Sigmoid colon (tissue), 4 donors: ENCODE results near the gene THAP4.

Experiments used
- CTCF ChIP-seq, 4 experiments: fragments of 450-650 bp in 3 of 4; fragments of 200-600 bp in 1 of 4; IDR thresholded peaks; one replicate each; pipeline ENCODE4 v1.5.1; 2016 to 2019; ENCODE audit warnings: antibody characterized with exemption in 4 of 4, mild to moderate bottlenecking in 3 of 4, moderate library complexity in 2 of 4
- POLR2A ChIP-seq, 2 donors: fragments of 450-650 bp; IDR thresholded peaks; one replicate each; pipeline ENCODE4 v1.6.1; 2016; ENCODE audit warnings: antibody characterized with exemption in 2 of 2, mild to moderate bottlenecking in 2 of 2, moderate library complexity in 2 of 2
- POLR2AphosphoS5 ChIP-seq, 4 donors: sonication (generic); formaldehyde crosslinking; IDR thresholded peaks; one replicate each; pipeline ENCODE4 v1.6.1; 2017; ENCODE audit warnings: antibody characterized with exemption in 4 of 4

- TF ChIP-seq CTCF (IDR thresholded peaks at IDR 0.05), result no peak
- TF ChIP-seq POLR2A (IDR thresholded peaks at IDR 0.05), result no peak
- TF ChIP-seq POLR2AphosphoS5 (IDR thresholded peaks at IDR 0.05), result peak in 2 of 4 donors; percentile 29 to 48
These were observed 59.4 kb downstream of the THAP4 start for GRCh38 chr2:241577413-241578122.
